HCEC 1CT (cell line): Measurements from ENCODE around the gene GPR152.
"Not testable (repeated sequence)": the region's sequence is repeated elsewhere in the genome, so short reads cannot be mapped to it uniquely, and the experiment has no call there.

Experiments used
- DNase-seq: peaks from one replicate; pipeline ENCODE4 v3.0.0-alpha.2; 2017

Gene GPR152

DNA sequence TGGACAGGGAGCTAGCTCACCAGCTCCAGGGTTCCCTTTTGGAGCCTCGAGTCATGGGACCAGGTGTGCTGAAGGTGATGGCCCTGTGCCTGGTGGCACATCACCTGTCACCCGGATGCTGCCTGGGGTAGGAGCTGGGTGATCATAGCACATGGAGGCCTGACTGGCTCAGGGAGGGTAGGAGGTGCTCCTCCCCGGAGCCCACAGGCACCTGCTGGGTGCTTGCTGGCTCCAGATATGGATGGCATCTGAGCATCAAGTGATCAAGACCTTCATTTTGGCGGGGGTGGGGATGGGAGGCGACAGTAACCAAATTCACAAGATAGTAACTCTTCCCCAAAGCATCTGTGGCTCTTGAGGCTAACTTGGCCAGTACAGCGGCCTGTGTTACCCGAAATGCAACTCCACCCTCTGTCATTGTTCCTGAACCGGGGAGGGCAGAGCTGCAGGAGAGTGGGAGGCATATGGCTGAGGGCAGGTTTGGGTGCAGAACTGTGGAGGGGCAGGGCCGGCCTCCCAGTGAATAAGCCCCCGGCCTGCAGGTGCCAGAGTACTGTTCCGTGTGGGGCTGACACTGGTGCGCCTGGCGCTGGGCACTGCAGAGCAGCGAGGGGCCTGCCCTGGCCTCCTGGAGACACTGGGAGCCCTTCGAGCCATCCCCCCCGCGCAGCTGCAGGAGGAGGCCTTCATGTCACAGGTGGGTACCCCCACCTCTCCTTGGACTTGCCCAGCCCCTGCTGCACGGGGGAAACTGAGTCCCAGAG, 43.9 kb downstream of the GPR152 start:
- no peak for DNase-seq

DNA sequence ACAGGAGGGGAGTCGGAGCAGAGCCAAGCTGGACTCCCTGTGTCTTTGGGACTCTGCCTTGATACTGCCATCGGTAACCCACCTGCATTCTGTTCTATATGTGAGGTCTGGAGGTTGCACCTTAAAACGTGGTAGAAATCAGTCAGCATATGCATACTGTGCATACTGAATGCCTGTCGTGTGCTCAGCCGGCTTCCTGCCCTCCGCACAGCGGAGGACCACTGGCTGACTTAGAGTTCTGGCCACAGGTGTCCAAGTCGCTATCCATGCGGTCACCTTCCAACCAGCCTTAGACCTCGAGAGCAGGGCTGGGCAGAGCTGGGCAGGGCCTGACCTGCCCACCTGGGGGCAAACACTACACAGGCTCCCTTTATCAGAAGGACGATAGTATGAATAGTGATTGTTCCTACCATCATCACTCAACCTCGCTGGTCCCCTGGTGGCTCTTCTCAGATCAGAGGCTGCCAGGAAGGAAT, 44.8 kb downstream of the GPR152 start:
- DNase-seq: no peak

DNA sequence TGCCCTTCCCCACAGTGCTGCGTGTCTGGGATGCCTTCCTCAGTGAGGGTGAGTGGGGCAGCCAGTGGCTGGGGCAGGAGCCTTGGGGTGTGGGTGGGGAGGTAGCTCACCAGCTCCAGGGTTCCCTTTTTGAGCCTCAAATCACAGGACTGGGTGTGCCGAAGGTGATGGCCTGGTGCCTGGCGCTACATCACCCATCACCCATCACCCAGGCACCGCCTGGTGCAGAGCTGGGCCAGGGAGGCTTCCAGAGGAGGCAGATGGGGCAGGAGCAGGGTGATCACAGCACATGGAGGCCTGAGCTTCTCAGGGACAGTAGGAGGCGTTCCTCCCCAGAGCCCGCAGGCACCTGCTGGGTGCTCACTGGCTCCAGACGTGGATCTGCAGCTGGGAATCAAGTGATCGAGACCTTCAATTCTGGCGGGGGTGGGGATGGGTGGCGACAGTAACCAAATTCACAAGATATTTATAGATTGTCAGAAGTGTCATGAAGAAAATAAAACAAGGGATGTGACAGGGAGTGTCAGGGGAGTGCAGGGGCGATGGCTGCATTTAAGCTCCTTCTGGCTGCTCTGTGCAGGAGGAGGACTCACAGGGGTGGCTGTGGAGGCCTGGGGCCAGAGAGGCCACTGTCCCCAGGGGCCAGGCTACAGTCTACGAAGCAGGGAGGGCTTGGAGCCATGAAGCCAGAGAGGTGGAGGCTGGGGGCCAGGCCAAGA, 45.4 kb downstream of the GPR152 start:
- DNase-seq: no peak

DNA sequence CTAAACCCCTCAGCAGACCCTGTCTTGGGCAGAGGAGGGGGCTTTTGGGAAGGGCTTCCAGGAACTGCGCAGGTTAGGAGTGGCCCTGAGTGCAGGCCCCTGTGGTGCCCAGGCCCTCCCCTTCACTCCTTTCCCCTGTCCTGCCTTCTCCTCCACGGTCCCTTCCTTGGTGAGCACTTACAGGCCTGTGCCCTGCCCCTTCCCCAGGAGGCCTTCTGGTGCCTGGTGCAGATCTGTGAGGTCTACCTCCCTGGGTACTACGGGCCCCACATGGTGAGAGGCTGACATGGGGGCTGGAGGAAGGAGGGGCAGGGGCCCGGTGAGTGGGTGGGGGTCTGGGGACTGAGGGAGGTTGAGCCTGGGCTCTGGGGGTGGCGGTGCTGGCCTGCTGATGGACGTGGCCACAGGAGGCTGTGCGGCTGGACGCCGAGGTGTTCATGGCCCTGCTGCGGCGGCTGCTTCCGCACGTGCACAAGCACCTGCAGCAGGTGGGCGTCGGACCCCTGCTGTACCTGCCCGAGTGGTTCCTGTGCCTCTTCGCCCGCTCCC, 46.0 kb downstream of the GPR152 start:
- no peak for DNase-seq

DNA sequence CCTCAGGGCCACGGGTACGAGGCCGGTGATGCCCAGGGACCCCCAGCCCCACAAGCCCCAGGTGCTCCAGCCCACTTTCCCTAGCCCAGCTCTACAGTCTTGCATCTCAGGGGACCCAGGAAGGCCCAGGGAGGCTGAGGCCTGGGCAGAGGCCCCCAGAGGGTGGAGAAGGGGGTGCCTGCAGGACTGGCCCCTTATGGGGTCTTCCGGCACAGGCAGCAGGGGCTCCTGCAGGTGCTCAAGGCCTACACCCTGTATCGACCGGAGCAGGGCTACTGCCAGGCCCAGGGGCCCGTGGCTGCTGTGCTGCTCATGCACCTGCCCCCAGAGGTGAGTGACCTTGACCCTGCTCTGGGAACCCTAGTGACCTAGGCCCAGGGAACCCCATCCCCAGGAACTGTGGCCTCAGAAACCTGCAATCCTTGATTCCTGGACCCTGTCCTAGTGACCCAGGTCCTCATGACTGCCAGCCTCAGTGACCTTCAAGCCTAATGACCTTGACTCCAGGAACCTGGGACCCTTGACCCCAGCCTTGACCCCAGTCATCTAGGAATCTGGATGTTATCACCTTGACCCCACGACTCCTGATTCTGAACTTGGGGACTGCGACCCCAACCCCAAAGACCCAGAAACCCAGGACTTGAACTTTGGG, 46.7 kb downstream of the GPR152 start:
- DNase-seq: no peak

DNA sequence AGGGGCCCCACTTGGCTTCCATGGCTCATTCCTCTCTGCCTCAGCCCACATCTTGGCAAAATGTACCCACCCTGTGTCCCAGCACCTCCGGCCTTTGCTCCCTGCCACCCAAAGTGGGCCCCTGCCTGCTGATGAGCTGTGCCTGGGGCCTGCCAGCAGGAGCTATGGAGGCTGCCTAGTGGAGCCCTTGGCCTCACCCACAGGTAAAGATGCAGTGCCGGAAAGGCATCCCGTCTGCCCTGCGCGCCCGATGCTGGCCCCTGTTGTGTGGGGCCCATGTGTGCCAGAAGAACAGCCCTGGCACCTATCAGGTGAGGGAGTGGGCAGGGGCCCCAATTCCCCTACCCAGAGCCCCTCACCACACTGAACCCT, 47.3 kb downstream of the GPR152 start:
- no peak for DNase-seq

DNA sequence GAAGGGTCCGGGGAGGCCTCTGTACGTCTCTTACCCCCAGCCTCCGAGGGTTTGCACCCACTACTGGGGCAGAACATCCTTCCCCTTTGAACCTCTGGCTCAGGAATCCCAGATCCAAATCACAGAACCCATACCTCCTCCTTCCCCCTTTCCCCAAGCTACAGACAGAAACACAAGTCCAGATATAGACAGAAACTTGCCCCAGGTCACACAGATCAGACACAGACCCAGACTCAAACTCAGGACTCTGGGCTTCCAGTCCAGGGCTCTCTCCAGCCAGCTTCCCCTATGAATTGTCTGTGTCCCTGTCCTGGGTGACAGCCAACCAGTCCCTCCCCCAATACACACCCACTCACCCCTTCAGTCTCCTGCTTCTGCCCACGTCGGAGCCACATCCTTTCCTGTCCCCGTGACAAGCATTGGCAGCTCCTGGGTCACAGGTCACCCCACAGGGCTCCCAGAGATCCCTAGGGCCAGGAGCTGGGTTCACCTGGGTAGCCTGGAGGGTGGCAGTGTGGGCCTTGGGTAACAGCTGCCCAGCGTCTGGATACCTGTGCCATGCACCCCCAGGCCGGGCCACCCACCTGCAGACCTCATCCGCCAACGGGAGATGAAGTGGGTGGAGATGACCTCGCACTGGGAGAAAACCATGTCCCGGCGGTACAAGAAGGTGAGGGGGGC, 47.9 kb downstream of the GPR152 start:
- no peak for DNase-seq

DNA sequence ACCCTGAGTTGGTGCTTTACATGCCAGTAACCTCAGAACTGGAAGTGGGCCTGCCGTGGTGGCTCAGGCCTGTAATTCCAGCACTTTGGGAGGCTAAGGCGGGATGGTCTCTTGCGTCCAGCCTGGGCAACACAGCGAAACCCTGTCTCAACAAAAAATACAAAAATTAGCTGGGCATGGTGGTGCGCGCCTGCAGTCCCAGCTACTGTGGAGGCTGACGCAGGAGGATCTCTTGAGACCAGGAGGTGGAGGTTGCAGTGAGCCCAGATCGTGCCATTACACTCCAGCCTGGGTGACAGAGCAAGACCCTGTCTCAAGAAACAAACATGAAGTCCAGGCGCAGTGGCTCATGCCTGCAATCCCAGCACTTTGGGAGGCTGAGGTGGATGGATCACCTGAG, 49.4 kb downstream of the GPR152 start:
- DNase-seq: not testable (repeated sequence)

DNA sequence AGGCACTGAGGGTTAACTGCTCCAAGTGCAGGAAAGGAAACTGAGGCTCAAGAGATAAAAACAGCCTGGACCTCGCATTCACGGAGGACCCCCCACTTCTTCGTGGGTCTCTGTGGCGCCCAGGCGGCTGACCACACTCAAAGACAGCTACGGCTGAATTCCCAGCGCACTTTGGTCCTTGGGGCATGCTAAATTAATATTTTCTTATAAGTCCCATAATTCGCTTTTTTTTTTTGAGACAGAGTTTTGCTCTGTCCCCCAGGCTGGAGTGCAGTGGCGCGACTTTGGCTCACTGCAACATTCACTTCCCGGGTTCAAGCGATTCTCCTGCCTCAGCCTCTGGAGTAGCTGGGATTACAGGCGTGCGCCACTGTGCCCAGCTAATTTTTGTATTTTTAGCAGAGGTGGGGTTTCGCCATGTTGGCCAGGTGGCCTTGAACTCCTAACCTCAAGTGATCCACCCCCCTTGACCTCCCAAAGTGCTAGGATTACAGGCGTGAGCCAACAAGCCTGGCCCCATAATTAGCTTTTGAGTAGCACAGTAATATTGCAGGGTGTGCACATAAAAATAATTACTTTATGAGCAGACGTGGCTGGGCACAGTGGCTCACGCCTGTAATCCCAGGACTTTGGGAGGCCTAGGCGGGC, 50.2 kb downstream of the GPR152 start:
- not testable (repeated sequence) for DNase-seq

DNA sequence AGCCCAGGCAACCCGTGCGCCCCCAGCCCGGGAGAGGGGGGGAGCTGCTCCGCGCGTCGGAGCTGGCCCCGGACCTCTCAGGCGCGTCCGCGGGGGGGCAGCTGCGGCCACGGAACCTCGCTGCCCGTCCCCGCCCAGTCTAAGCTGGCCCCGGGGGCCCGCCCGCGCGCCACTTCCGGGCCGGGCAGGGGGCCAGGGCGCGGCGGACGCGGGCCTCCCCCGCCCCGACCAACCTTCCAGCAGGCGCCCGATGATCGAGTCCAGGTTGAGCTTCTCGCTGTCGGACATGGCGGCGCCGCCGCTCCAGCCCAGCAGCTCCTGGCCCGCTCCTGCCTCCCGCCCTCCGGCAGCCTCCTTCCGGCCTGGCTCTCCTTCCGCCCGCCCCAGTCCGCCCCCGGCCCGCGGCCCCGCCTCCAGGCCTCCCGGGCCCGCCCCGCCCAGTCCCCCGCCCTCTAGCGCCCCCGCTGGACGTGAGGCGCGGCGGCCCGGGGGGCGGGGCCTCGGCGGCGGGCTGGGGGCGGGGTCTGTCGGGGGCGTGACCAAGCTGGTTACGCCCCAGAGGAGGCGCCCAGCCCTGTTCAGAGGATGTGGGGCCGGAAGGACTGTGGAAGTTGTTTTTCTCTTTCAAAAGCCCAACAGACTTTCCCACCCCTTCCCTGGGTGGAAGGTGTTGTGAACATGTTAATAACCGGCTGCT, 50.9 kb downstream of the GPR152 start, which contains the start of gene PPP1CA:
PPP1CA (minus strand) TSS at position 364 of the 697 bp plus-strand sequence; CDS start at position 288, 76 bp downstream.
- peak; percentile 86 for DNase-seq
